Stimulated activated CD4-positive, alpha-beta T cell treated with anti-CD3 and anti-CD28 coated beads, Interleukin-15, amount 100 ng/mL, for 1 hour (primary cell): Measurements from ENCODE around the gene DHRS13.
"Not testable (repeated sequence)": the region's sequence is repeated elsewhere in the genome, so short reads cannot be mapped to it uniquely, and the experiment has no call there.

Experiments used
- DNase-seq, 2 donors: peaks; one replicate each; pipeline ENCODE4 v3.0.0-alpha.2; 2020; ENCODE audit warnings: low read depth in 1 of 2, low spot score in 1 of 2

Gene DHRS13

DNA sequence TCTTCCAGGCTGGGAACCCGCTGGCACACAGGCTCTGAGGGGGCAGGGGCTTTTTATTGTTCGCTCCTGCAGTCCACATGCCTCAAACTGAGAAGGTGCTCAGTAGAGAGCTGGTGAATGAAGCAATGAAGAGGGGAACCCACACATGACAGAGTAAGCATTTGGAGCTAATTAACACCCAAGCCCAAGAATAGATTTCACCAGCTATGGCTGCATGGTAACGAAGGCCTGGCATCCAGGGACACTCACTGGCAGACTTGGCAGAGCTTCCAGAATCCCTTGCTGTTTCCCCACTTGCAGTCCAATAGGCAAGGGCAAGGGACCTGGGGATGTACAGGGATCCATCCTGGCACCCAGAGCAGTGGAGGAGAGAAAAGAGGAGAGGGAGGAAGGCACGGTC lies 17.5 kb downstream of the DHRS13 start:
- no peak for DNase-seq

DNA sequence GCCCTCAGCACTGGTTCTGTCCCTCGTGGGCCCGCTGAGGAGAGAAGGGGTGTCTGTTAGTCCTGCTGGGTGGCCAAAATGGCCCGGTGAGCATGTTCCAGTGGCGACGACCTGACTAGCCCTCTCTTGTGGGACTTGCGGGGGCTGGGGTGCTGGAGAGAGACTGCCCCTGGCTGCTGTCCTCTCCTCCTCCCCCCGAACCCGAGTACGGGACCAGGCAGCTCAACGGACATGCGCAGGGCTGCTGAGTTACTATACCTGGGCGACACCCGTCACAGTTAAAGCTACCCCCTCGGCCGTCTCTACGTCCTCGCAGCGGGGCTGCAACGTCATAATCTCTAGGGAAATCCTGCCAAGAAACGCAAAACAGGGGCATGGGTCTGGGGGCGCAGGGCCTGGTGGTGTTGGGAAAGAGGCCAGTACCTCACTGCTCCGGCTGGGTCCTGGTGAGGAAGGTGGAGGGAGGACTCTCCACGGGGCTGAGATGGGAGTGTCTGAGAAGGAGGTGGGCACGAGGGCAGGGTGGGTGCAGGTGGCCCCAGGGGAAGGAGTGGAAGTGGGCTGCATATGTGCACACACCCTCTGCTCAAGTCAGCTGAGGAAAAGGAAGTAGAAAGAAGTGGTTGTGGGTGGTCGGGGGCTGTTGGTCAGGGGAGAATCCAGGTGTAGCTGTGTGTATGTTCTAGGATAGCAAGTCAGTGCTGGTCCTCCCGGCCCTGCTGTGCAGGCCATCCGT lies 18.7 kb downstream of the DHRS13 start:
- no peak for DNase-seq

DNA sequence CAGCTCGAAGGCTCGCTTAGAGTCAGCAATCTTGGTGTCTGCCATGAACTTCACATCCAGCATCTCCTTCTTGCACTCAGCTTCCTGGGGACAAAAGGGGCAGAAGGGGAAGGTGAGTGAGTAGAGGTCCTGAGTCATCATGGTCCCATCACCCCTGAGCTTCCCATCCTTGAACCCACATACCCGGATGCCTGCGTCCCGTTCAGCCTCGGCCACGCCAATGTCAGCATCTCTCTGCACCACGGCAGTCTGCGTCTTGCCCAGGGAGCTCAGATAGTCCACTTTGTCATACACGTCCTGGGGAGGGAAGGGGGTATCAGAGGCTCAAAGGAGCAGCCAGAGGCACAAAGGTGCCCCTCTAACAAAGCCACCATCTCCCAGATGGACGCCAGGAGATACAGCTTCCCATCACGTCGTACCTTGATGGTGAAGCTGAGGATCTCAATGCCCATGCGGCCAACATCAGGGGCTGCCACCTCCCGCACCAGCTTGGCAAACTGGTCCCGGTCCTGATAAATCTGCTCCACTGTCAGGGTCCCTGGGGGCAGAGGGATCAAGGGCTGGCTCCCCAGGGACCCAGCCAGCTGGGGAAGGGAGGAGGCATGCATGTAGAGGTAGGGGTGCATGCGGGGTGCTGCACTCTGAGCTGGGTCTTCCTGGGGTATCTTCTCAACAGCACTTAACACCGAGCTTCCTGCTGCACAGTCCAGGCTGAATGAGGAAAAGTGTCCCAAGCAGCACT lies 20.6 kb downstream of the DHRS13 start:
- DNase-seq: no peak

DNA sequence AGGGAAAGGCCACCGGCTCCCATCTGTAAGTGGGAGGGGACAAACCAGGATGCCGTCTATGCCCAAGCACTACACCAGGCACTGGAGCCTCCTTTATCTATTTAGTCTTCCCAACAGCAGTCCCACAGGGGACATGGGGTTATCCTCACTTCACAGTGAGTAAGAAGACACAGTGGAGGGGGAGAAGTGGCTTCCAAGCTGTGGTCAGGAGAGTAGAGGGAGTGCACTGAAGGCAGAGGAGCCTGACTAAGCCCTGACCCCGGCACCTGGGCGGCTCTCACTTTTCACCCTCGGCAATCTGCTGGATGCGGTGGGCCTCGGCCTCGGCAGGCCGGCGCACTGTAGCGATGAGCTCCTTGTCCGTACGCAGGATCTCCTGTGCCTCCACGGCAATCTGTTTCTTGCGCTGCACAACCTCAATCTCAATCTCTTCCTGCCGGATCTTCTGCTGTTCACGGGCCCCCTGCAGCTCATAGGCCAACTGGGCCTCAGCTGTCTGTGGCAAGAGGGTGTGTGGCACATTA lies 21.3 kb downstream of the DHRS13 start:
- DNase-seq: no peak

DNA sequence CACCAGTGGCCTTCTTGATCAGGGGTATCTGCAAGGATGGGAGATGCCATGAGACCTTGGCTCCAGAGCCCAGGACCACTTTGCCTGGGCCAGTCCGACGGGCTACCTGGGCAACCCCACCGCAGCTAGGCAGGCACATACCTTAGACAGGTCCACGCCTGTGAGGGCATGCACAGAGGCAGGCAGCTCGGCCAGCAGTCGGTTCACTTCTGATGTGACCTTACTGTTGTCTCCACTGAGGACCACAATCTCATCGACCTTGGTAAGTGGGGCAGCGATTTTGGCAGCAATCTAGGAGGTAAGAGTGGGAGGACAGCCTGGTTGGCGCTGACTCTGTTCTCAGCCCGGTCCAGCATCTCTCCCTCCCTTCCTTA lies 22.3 kb downstream of the DHRS13 start:
- DNase-seq: no peak

DNA sequence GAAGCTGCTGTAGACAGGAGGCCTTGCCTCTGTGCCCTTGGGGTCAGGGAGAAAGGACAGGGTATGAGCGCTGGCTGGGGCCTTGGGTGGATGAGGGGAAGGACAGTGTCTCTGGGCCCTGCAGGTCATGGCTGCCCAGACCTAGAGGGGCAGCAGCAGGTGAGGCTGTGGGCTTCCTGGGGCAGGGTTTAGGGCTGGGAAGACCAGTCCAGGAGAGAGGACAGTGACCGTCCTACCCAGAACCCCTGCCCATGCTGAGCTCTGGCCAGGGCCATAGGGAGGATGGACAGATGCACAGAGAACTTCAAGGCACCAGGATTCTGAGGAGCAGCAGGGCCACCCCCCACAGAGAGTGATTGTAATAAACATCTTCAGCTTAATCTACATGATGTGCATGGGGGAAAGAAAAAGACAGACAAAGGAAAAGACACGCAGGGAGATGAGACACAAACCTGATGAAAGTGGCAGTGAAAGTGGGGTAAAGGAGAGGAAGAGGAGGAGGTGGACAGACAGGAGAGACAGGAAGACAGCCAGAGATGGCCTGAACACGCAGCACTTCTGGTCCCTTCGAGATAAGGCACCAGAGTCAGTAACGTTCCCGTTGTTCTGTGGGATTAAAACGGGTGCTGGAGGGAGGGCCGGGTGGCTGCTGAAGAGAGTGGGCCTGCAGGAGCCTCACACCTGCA lies 22.9 kb downstream of the DHRS13 start:
- DNase-seq: no peak

DNA sequence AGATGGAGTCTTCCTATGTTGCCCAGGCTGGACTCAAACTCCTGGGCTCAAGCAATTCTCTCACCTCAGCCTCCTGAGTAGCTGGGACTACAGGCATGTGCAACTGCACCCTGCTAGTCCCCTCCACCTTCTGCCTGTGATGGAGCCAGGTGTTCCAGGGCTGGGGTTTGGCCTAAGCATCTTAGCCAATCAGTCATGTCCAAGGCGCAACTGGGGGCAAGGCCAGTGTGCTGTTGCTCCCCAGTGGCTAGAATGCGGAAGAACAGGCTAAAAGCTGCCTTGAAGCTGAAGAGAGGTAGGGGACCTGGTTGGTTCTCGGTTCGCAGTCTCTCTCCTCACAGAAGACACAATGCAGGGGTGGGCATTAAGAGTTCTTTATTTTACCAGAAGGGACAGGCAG lies 23.9 kb downstream of the DHRS13 start:
- no peak for DNase-seq

DNA sequence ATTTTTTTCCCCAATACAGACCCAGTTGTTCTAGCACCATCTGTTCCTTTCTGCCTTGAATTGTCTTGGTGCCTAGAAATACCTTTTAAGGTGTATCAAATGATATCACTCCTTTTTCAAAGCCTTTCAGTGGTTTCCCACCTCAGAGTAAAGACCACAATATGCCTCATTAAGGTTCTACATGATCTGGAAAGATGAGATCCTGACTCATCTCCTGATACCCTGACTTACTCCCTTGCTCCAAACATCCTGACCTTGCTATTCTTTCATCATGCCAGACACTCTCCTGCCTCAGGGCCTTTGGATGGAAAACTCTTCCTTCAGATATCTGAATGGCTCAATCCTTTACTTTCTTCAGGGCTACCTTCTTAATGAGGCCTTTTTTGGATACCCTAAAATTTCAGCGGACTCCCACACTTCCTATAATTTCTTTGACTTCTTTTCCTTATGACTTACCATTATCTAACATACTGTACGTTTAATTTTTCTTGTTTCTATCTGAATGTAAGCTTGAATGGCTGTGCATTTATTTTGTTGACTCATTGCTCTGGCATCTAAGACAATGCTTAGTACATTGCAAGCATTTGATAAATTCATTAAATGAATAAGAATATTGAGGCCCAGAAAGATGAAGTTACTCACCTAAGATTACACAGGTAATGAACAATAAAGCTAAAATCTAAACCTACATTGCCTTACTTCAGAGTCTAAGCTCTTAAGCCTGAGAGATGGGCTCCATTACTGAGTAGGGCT lies 24.5 kb downstream of the DHRS13 start:
- no peak for DNase-seq

DNA sequence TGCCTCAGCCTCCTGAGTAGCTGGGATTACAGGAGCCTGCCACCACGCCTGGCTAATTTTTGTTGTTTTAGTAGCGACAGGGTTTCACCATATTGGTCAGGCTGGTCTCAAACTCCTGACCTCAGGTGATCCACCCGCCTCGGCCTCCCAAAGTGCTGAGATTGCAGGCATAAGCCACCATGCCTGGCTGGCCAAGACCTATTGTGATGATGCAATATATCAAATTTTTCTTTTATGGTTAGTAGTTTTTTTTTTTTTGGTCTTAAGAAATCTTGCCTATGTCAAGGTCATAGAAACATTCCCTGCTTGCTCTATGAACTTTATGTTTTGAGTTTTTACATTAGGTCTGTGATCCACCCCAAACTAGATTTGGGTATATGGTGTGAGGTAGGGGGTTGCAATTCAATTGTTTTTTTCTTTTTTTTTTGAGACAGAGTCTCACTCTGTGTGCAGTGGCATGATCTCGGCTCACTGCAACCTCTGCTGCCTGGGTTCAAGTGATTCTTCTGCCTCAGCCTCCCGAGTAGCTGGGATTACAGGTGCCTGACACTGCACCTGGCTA lies 25.6 kb downstream of the DHRS13 start:
- DNase-seq: not testable (repeated sequence)

DNA sequence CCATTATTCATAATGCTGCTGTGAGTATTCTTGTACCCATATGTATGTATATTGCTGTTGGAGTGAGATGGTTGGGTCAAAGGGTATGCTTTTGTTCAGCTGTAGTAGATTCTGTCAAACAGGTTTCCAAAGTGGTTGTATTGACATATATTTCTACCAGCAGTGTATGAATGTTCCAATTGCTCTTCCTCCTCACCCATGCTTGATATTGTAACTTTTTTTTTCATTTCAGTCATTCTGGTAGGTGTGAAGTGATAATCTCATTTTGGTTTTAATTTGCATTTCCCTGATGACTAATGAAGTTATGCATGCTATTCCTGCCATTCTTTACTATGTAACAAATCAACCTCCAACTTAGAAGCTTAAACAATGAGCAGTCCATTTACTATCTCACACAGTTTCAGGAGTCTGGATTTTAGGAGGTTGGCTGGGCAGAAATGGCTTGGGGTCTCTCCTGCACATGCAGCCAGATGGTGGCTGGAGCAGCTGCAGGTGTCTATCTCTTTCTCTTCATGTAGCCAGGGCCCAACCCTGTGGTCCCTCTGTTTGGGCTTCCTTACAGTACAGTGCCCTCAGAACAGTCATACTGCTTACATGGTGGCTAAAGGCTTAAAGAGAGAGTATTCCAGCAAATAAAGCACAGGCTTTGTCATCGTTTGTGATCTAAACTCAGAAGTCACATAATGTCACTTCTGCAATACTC lies 26.9 kb downstream of the DHRS13 start:
- no peak for DNase-seq

DNA sequence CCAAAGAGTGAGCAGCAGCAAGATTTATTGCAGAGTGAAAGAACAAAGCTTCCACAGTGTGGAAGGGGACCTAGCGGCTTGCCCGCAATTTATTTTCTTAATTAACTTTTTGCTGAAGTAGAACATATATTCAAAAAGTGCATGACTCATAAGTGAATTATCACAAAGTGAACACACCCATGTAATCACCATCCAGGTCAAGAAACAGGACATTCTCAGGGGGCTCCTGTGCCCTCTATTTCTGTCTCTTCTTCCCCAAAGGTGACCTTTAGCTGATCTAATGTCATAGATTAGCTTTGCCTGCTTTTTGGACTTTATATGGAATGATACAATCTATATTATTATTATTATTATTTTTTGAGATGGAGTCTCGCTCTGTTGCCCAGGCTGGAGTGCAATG lies 28.1 kb downstream of the DHRS13 start:
- no peak for DNase-seq

DNA sequence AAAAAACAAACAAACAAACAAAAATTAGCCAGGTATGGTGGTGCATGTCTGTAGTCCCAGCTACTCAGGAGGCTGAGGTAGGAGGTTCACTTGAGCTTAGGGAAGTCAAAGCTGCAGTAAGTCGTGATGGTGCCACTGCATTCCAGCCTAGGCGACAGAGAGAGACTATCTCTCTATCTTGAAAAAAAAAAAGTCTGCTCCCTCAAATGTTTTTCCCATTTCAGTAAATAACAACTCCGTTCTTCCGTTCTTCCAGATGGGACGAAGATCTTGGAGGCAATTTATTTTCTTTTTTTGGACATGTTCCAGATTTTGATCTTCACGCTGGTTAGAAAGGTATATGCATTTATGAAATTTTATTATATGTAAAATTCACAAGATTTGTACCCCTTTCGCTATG lies 29.0 kb downstream of the DHRS13 start:
- no peak for DNase-seq

DNA sequence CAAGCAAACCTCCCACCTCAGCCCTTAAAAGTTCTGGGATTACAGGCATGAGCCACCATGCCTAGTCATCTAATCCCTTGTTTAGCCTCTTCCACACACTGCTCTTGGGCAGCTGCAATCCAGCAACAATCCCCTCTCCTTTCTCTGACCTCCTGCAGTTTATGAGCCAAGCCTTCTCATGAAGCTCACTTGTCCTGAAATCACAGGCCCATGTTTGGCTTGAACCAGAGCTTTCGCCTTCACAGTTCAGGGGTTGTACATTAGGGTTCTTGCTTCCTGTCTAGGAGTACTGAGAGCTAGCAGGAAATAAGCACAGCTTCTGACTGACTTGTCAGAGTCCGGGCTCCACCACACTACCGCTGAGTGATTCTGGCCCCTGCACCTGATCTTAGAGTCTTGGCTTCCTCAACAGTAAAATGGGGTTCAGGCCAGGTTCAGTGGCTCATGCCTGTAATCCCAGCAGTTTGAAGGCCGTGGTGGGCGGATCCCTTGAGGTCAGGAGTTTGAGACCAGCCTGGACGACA lies 31.8 kb downstream of the DHRS13 start:
- DNase-seq: no peak

DNA sequence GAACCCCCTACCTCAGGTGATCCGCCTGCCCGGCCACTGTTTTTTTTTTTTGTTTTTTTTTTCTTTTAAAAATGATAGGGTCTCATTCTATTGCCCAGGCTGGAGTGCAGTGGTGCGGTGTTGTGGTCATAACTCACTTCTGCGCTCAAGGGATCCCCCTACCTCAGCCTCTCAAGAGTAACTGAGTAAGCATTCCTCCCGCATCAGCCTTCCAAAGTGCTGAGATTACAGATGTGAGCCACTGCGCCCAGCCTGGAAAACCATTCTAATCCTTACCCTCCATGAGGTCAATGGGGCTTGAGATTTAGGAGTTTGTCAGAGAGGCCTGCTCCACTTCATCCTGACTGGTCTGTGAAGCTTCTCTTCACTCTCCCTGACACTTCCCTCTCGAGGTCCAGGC lies 35.6 kb downstream of the DHRS13 start:
- no peak for DNase-seq

DNA sequence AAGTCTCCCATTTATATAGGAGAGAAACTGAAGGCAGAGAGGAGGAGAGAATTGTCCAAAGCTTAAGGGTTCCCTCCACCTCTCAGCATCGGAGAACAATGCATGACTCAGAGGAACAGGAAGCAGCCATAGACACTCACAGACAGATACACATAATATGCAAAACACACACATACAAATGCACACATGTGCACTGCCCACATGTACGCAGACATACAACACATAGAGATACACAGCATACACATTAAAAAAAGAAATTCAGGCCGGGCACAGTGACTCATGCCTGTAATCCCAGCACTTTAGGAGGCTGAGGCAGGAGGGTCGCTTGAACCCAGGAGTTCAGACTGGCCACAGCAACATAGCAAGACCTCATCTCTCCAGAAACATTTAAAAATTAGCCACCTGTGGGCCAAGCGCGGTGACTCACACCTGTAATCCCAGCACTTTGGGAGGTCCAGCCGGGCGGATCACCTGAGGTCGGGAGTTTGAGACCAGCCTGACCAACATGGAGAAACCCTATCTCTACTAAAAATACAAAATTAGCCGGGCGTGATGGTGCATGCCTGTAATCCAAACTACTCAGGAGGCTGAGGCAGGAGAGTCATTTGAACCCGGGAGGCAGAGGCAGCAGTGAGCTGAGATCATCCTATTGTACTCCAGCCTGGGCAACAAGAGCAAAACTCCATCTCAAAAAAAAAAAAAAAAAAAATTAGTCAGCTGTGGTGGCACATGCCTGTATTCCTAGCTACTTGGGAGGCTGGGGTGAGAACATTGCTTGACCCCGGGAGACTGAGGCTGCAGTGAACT lies 36.7 kb downstream of the DHRS13 start:
- DNase-seq: no peak

DNA sequence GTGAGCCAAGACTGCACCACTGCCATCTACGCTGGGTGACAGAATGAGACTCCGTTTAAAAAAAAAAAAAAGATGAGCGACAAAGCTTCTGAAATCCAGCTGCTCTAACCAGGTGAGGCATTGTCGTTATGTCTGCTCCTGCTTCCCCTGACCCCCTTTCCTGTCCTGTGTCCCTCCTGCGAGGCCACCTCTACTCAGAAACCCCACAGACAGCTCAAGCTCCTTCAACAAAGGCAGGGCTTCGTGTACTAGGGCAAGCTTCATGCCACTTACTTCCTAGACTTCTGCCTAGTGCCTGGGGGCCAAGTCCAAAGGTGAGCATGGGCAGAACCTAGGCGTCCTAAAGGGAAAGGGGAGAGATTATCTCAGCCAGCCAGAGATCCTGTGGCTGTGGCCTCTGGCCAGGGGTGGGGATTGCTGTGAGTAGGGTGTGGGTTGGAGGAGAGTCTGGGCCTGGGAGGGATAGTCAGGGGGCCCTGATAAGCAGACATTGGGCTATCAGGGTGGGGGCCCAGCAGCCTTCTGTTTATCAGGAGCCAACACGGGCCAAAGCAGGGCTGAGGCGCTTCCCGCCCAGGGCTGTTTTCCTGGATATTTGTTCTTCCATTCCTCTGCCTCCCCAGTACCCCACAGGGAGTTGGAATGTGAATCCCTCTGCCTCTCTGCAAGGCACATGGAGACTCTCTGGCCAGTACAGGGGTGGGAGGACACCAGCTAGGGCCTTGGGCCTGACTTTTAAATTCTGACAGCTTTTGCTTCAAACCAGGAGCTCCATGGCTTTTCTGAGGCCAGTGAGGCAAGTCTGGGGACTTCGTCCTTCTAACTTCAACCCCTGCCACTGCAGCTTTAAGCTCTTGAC lies 37.7 kb downstream of the DHRS13 start:
- DNase-seq: no peak

DNA sequence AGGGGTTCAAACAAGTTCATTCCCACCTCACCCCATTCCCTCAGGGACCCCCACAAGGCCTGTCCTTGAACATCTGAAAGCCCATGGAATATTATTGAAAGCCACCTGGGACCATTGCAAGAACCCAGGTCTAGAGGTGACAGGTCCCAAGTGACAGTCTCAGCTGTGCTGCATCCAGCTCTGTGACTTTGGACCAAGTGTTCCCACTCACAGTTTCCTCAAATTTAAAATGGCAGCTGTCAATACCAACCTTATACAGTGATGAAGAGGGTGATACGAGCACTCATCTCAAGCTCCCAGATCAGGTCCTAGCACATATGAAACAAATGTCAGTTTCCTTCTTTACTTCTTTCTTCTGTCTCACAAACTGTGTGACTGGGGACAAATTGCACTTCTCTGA lies 38.9 kb downstream of the DHRS13 start:
- no peak for DNase-seq

DNA sequence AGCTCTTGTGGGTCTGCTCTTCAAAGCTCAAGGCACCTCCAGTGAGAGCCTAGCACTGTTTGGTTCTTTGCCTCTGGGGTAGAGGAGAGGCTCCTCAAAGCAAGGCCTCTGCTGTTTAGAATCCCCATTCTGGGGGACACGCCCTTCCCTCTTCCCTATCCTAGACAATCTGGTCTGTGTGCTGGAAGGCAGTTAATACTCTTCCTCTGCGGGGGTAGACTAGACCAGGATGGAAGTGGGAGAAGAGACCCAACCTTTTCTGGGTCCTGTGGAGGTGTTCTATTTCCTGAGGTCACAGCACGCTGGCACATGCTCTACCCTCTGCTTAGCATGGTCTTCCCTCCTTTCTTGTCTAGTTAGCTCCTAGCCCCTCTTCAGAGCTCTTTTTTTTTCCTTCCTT lies 40.3 kb downstream of the DHRS13 start:
- DNase-seq: no peak
